Measurements from ENCODE around the gene ROPN1L.
A peak's percentile ranks its signal among the peaks of the same experiment; 100 is the strongest.
"Not testable (repeated sequence)": the region's sequence is repeated elsewhere in the genome, so short reads cannot be mapped to it uniquely, and the experiment has no call there.

Gene ROPN1L

GRCh38 chr5:10441083-10441991 is at the start of gene ROPN1L:
TSS of gene ROPN1L (plus strand) at chr5:10441879. CDS start at chr5:10442168, 289 bp downstream.
- peak; percentile 36 to 73 for DNase-seq (ENCODE audit: extremely low read depth in 1 of 2, low read depth in 1 of 2)

DNA sequence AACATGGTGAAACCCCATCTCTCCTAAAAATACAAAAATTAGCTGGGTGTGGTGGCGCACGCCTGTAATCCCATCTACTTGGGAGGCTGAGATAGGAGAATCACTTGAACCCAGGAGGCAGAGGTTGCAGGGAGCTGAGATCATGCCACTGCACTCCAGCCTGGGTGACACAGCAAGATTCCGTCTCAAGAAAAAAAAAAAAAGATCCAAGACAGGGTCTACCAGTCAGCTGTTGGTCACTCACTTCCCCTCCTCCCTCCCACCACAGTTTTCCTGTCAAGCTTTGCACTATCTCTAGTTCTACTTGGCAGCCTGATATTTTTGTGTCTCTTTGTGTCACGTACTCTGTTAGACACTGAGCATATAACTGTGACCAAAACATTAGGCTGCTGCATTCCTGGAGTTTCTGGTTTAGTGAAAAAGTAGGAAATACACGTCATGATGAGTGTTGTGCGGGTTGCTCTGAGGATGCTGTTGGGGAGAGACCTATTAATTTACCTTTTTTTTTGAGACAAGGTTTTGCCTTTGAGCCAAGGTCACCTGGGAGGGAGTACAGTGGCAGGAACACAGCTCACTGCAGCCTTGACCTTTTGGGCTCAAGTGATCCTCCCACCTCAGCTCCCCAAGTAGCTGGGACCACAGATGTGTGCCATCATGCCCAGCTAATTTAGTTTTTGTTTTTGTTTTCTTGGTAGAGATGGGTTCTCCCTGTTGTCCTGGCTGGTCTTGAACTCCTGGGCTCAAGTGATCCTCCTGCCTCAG is 48.9 kb upstream of the ROPN1L start:
- DNase-seq (ENCODE audit: extremely low read depth in 1 of 2, low read depth in 1 of 2), result not testable (repeated sequence)

GRCh38 chr5:10393491-10393890 is 48.2 kb upstream of the ROPN1L start:
- DNase-seq (ENCODE audit: extremely low read depth in 1 of 2, low read depth in 1 of 2), result no peak

GRCh38 chr5:10396552-10396951 is 45.1 kb upstream of the ROPN1L start:
- no peak for DNase-seq (ENCODE audit: extremely low read depth in 1 of 2, low read depth in 1 of 2)

DNA sequence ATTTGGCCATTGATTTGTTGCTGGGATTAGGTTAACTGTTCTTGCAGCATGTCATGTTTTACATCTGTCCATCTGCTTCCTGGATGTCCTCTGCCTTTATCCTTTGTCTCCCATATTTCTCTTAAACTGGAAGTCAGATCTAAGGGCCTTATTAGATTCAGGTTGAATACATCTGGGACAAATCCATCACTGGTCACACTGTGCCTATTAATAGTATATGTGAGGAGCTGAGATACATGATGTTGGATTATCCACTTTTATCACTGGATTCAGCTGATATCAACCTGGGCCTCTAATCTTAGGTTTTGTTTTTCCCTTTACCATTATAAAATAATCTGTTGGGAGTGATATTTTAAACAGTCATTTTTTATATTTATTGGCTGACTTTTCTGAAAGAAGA is 41.8 kb upstream of the ROPN1L start:
- no peak for DNase-seq (ENCODE audit: extremely low read depth in 1 of 2, low read depth in 1 of 2)

DNA sequence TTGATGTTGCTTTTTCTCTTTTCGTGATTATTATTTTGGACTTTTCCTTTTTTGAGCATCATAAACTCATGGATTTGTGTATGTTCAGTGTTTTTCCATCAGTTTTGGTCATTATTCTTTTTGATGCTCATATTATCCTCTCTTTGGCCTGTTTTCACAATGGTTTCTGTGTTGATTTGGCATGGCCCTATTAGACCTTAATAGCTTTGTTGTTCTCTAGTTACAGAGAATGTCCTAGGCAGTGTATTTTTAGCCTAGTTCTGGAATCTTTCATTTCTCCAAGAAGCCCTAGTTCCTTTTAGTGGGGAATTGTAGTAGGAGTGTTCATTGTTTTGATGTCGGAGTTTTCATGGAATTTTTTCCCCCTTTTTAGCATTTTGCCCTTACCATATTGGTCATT is 41.3 kb upstream of the ROPN1L start:
- DNase-seq (ENCODE audit: extremely low read depth in 1 of 2, low read depth in 1 of 2), result no peak

DNA sequence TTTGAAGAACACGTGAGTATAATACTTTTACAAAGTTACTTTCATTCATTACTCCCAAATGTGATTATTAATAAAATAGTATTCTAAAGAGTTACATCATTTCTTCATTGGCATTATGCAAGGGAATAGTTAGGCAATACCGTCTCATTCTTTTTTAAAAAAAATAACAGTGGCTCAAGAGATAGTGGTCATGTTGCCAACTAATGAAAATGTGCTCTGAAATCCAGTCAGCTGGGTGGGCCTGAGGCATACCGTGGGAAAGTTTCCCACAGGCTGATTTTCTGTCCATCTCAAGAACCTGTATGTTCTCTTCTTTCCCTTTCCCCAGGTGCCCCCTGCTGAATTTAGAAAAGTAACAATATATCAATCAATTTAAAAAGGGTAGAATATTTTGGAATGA is 40.8 kb upstream of the ROPN1L start:
- DNase-seq (ENCODE audit: extremely low read depth in 1 of 2, low read depth in 1 of 2), result no peak

DNA sequence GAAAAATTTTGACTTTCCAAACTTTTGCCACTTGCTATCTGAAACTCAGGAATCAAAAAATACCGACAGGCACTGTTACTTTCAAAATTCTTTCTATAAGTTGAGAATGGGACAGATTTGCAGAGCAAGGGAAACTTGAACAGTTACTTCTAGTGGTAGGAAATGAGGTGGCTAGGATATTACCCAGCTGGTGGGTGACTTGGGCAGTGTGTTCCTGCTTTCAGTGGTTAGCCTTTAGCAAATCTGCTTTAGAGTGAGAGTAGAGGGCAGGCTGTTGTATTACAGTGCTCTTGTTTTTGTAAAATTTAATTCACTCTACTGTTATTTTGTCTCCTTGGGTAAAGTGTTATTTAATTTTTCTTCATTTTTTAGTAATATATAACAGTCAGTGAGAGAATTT is 40.2 kb upstream of the ROPN1L start:
- no peak for DNase-seq (ENCODE audit: extremely low read depth in 1 of 2, low read depth in 1 of 2)

DNA sequence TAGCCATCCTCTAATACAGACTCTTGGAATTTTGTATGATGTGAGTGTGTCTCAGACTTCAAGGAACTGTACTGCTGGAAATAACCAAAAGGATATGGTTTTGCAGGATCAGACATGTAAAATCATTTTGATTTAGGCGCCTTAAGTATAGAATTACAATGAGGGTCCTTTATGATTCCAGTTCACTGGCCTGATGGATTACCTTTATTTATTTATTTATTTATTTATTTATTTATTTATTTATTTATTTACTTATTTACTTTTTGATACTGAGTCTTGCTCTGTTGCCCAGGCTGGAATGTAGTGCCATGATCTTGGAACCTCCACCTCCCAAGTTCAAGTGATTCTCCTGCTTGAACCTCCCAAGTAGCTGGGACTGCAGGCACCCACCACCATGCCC is 37.9 kb upstream of the ROPN1L start:
- DNase-seq (ENCODE audit: extremely low read depth in 1 of 2, low read depth in 1 of 2), result no peak

DNA sequence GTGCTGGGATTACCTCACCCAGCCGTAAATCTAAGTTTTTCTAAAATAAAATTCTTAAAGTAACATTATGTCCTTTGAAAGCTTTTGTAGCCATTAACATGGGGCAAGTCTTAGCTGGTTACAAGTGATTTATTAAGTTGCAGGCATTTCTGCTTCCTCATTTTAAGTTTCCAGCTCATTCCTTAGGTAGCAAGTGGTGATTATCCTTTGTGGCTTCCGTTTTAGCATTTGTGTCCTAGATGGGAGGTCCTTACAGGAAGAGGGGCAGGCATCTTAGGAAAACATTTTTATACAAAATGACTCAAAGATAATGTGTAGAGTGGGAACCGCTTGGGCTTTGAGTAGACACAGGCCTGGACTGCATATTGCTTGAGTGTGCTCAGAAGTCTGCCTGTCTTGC is 35.0 kb upstream of the ROPN1L start:
- DNase-seq (ENCODE audit: extremely low read depth in 1 of 2, low read depth in 1 of 2), result no peak

DNA sequence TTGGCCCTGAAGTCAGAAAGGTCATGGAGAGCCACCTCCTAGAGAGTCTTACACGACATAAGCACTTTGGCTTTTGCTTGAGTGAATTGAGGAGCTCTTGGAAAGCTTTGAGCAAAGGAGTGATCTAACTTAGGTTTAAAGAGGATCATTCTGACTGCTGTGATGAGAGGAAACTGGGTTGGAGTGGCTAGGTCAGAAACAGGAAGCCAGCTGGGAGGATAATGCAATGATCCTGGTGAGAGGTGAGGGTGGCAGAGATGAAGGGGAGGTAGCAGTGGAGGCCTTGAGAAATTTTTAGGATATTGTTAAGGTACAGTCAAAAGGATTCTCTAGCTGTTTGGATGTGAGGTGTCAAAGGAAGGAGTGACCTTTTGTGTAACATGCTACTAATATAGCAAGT is 32.2 kb upstream of the ROPN1L start:
- DNase-seq (ENCODE audit: extremely low read depth in 1 of 2, low read depth in 1 of 2), result no peak

GRCh38 chr5:10410662-10411061 is 31.0 kb upstream of the ROPN1L start:
- no peak for DNase-seq (ENCODE audit: extremely low read depth in 1 of 2, low read depth in 1 of 2)

DNA sequence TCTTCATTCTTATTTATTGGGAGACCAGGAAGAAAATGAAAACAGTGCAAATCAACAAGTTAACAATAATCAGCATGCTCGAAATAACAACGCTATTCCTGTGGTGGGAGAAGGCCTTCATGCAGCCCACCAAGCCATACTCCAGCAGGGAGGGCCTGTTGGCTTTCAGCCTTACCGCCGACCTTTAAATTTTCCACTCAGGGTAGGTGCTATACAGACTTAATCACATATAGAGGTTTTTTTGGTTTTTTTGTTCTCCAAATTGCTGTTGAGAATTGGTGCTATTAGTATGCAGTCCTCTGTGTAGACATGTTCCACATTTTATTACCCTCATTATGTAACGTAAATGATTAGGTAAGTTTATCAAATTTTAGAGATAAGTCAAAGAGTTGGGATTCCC is 30.3 kb upstream of the ROPN1L start:
- DNase-seq (ENCODE audit: extremely low read depth in 1 of 2, low read depth in 1 of 2), result no peak

GRCh38 chr5:10416868-10417267 is 24.8 kb upstream of the ROPN1L start:
- DNase-seq (ENCODE audit: extremely low read depth in 1 of 2, low read depth in 1 of 2), result no peak

DNA sequence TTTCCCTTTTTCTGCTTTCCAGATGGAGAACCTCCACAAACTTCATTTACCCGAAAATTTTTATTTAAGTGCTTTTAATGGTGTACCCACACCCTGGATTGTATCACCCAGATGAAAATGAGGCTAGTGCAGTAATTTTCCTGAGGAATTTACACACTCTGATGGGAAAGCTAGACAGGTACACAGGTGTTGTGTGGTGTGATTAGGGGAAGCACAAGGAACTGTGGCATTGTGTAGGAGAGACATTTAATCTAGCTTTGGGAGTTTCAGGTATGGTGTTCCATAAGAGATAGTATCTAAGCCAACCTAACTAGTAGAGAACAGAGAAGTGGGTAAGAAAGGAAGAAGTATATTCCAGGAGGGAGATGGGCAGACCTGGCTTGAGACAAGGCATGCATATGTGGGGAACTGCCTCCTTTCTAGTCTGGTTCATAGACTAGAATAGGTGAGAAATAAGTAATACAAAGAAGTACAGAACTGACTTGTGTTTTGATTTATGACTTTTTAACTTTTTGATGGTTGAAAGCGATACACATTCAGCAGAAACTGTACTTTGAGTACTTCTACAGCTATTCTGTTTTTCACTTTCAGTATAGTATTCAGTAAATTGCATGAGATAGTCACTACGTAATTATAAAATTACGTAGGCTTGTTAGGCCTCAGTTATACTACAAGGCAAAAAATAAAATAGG is 22.9 kb upstream of the ROPN1L start:
- no peak for DNase-seq (ENCODE audit: extremely low read depth in 1 of 2, low read depth in 1 of 2)

DNA sequence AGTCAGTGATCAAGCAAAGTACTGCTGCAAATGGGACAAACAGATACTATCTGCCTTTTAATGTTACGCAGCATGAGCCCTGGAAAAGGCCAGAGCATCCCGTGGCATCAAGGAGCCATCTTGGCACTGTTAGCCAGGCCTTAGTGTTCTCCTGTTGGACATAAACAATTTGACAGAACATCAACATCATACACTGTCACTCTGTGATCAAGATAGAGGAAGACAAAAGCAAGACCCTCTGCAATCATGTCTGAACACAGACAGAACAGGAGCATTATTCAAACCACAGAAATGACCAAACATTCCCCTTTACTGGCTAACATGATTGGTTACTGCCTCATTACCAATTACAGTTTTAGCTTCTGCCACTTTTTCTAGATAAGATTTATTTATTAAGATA is 21.2 kb upstream of the ROPN1L start:
- no peak for DNase-seq (ENCODE audit: extremely low read depth in 1 of 2, low read depth in 1 of 2)

- no peak for DNase-seq (ENCODE audit: extremely low read depth in 1 of 2, low read depth in 1 of 2)
Measured at GRCh38 chr5:10420932-10421331, 20.7 kb upstream of the ROPN1L start.

DNA sequence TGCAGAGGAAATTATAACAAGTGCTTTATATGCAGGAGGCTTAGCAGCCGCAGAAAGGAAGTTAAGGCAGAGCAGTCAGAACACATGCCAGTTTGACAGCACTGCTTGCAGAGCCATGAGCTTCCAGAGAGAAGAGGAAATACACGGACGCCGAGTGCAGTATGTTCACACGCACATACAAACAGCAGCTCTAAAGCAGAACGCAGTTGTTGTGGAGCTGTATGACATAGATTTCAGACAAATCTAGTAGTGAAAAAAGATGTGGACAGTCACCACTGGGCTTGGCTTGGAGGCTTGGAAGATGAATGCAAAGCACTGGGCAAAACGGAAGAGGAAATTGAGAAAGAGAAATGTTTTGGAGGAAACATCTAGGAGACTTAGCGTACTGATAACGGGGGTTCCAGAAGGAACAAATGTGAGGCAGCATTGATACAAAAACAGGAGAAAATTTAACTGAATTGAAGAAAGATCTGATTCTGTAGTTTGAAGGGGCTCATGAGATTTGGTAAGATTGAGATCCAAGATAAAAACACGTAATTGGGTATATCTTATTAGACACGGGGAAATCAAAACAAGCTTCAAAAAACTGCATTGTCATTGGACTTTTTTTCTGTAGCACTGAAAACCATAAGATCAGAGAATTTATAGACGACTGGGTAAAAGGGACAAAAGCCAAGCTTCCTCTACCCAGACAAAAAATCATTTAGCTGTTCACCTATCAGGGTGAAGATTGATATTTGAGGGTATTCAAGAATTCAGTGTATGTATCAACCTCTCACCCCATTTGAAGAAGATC is 19.6 kb upstream of the ROPN1L start:
- no peak for DNase-seq (ENCODE audit: extremely low read depth in 1 of 2, low read depth in 1 of 2)

DNA sequence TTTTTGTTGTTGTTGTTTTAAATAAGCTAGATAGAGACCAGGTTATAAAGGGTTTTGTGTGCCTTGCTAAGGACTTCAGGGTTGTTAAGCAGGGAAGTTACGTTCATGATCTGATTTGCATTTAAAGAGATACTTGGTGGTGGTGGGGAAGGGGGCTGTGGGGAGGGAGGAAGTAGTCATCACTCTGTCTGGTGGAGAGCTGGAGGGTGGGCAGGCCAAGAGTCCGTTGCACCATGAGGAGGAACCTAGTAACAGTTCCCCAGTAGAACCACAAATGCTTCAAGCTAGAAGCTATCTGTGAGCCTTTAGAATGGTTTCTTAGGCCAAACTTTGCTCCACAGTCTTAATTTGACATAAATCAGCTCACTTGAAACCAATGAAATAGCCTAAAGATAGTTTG is 18.7 kb upstream of the ROPN1L start:
- no peak for DNase-seq (ENCODE audit: extremely low read depth in 1 of 2, low read depth in 1 of 2)

- no peak for DNase-seq (ENCODE audit: extremely low read depth in 1 of 2, low read depth in 1 of 2)
Measured at GRCh38 chr5:10424124-10424731, 17.5 kb upstream of the ROPN1L start.
